Smooth muscle cell (in vitro differentiated cells): Measurements from ENCODE around the gene FOXI1. TPM values are rescaled to one million over a fixed set of nuclear protein-coding genes. Genes with fewer than 3 reads are reported as not detected.

Experiments
- DNase-seq: peaks from one replicate; lab custom pipeline; 2025; ENCODE audit not compliant: unreplicated experiment; lab: John Stamatoyannopoulos, UW
- H2AFZ ChIP-seq: fragments of 200-600 bp; sonication (generic); 2 replicates; pipeline ENCODE4 v1.6.0; 2016; ENCODE audit warnings: antibody characterized with exemption, low read depth, mild to moderate bottlenecking
- H3F3A ChIP-seq: fragments of 200-600 bp; sonication (generic); 2 replicates; pipeline ENCODE4 v1.6.0; 2017; ENCODE audit warnings: antibody characterized with exemption, low read depth
- H3K27ac ChIP-seq: fragments of 200-600 bp; sonication (generic); 2 replicates; pipeline ENCODE4 v1.5.1; 2016; ENCODE audit warnings: low read depth, mild to moderate bottlenecking
- H3K27me3 ChIP-seq: fragments of 200-600 bp; sonication (generic); 2 replicates; pipeline ENCODE4 v1.6.1; 2016; ENCODE audit warnings: low read depth, mild to moderate bottlenecking
- H3K36me3 ChIP-seq: fragments of 200-600 bp; sonication (generic); 2 replicates; pipeline ENCODE4 v1.5.1; 2016; ENCODE audit warnings: low read depth
- H3K4me1 ChIP-seq: fragments of 200-600 bp; sonication (generic); 2 replicates; pipeline ENCODE4 v1.5.1; 2016; ENCODE audit warnings: low read depth
- H3K4me2 ChIP-seq: fragments of 200-600 bp; sonication (generic); 2 replicates; pipeline ENCODE4 v1.6.0; 2016; ENCODE audit warnings: mild to moderate bottlenecking
- H3K4me3 ChIP-seq: fragments of 200-600 bp; sonication (generic); 2 replicates; pipeline ENCODE4 v1.5.1; 2016; ENCODE audit warnings: mild to moderate bottlenecking
- H3K79me2 ChIP-seq: fragments of 200-600 bp; sonication (generic); 2 replicates; pipeline ENCODE4 v1.6.0; 2016; ENCODE audit warnings: low read depth, mild to moderate bottlenecking
- H3K9ac ChIP-seq: fragments of 200-600 bp; sonication (generic); 2 replicates; pipeline ENCODE4 v1.6.0; 2016; ENCODE audit warnings: low read depth
- H3K9me3 ChIP-seq: fragments of 200-600 bp; sonication (generic); replicated peaks from 2 replicates; pipeline ENCODE4 v1.5.1; 2016; ENCODE audit warnings: low read depth
- H4K20me1 ChIP-seq: fragments of 200-600 bp; sonication (generic); 2 replicates; pipeline ENCODE4 v1.6.0; 2016; ENCODE audit warnings: low read depth
- WGBS: methylation state at CpG from one replicate; pipeline ENCODE4 v1.1.7; 2016; ENCODE audit warnings: low lambda C conversion rate; 5-methylcytosine and 5-hydroxymethylcytosine counted together
- polyA plus RNA-seq: library from polyadenylated mRNA; unstranded; fragments of >200 nt; fragmentation: Nextera tagmentation; extraction: Ambion mirVana; gene quantifications from 2 replicates; pipeline ENCODE4 v1.2.1, GENCODE V29; 2016
- total RNA-seq: library from RNA; depleted of rRNA; stranded (reverse); fragments of >200 nt; gene quantifications from 2 replicates; pipeline ENCODE4 v1.2.3, GENCODE V29; 2014
- TF ChIP-seq, protein P1 (sequence below): fragments of 200-600 bp; sonication (generic); IDR thresholded peaks from 2 replicates; pipeline ENCODE4 v1.5.1; 2017; ENCODE audit warnings: borderline replicate concordance, mild to moderate bottlenecking, antibody characterized with exemption; ENCODE audit not compliant: insufficient read depth, poor library complexity, severe bottlenecking

The FOXI1 gene
- total and polyA plus RNA-seq, 2 experiments from 2014 or later, result not detected

GRCh38 chr5:170154297-170154696 is 48.6 kb downstream of the FOXI1 start:
- no peaks in the 10 kb centered on the region for H3K27me3 ChIP-seq
- 67% methylated on average over 4 of the region's 4 CpGs for WGBS
- DNase-seq, result no peak

DNA sequence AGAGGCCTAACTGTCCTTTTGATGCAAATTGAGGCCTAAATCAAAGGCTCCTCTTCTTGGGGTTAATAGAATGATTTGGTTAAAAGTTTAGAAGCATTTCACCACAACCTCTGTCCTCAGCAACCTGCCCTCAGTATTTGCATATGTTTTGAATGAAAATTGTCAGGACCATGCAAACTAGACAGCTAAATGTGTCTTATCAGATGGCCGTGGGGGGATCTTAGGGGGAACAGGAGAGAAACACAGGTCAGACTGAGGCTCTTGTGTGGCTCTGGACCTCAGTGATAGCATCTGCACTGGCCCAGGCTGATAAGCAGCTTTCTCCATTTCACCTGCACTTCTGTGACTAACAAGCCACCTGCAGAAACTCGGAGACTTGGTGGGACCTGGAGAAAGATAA is 49.0 kb downstream of the FOXI1 start:
- Histone ChIP-seq H3K9ac (no peak overlapping the region), H3K4me2 (no peak overlapping the region), H3K36me3 (no peaks in the 10 kb centered on the region), H3K4me1 (no peaks in the 10 kb centered on the region), H4K20me1 (no peaks in the 10 kb centered on the region), H3F3A (no peaks in the 10 kb centered on the region), H3K27me3 (no peaks in the 10 kb centered on the region), H3K79me2 (no peaks in the 10 kb centered on the region), H3K9me3 (no peaks in the 10 kb centered on the region), H2AFZ (no peak overlapping the region), H3K27ac (no peak overlapping the region), H3K4me3 (no peak overlapping the region)
- TF ChIP-seq, protein P1, sequence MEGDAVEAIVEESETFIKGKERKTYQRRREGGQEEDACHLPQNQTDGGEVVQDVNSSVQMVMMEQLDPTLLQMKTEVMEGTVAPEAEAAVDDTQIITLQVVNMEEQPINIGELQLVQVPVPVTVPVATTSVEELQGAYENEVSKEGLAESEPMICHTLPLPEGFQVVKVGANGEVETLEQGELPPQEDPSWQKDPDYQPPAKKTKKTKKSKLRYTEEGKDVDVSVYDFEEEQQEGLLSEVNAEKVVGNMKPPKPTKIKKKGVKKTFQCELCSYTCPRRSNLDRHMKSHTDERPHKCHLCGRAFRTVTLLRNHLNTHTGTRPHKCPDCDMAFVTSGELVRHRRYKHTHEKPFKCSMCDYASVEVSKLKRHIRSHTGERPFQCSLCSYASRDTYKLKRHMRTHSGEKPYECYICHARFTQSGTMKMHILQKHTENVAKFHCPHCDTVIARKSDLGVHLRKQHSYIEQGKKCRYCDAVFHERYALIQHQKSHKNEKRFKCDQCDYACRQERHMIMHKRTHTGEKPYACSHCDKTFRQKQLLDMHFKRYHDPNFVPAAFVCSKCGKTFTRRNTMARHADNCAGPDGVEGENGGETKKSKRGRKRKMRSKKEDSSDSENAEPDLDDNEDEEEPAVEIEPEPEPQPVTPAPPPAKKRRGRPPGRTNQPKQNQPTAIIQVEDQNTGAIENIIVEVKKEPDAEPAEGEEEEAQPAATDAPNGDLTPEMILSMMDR, result no peak
- no peak for DNase-seq
- 68% methylated on average over 2 of the region's 2 CpGs for WGBS

More at GRCh38 chr5:170154297-170154696, 48.6 kb downstream of the FOXI1 start:
- Histone ChIP-seq H3K4me1 (no peaks in the 10 kb centered on the region), H3K27ac (no peak overlapping the region), H3K9ac (no peak overlapping the region), H3K4me2 (no peak overlapping the region), H3F3A (no peaks in the 10 kb centered on the region), H3K9me3 (no peaks in the 10 kb centered on the region), H3K4me3 (no peak overlapping the region), H2AFZ (no peak overlapping the region), H4K20me1 (no peaks in the 10 kb centered on the region), H3K79me2 (no peaks in the 10 kb centered on the region), H3K36me3 (no peaks in the 10 kb centered on the region)
- TF ChIP-seq, protein P1, result no peak

DNA sequence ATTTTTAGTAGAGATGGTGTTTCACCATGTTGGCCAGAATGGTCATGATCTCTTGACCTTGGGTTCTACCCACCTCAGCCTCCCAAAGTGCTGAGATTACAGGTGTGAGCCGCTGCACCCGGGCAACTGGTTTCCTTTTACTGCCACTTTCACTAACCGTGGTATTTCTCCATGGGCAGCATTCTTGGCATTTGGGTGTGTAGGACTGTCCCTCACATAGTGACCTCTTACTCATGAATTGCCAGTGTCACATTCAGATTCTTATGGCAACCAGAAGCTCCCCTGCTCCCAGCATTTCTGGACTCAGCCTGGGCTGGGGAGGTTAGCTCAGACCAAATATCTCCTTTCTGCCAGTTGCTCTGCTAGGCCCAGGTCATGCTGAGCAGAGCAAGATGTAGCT is 50.1 kb downstream of the FOXI1 start:
- no peak for DNase-seq
- H3F3A ChIP-seq, result no peaks in the 10 kb centered on the region

More for the DNA sequence above, 50.1 kb downstream of the FOXI1 start:
- Histone ChIP-seq H3K4me3 (no peak overlapping the region), H3K27me3 (no peaks in the 10 kb centered on the region), H3K4me2 (no peak overlapping the region), H3K4me1 (no peaks in the 10 kb centered on the region), H3K9me3 (no peaks in the 10 kb centered on the region), H4K20me1 (no peaks in the 10 kb centered on the region), H2AFZ (no peak overlapping the region), H3K79me2 (no peaks in the 10 kb centered on the region), H3K36me3 (no peaks in the 10 kb centered on the region), H3K9ac (no peak overlapping the region), H3K27ac (no peak overlapping the region)
- WGBS, result 91% methylated on average over 3 of the region's 3 CpGs
- TF ChIP-seq, protein P1, result no peak
